GM12873 (cell line): Measurements from ENCODE around the gene UNCX.

ENCODE experiments used
- TF ChIP-seq, protein P1 (sequence below): IDR thresholded peaks from 2 replicates; pipeline ENCODE4 v1.5.1; 2012; ENCODE audit warnings: low read depth, mild to moderate bottlenecking, moderate library complexity, low read length, control low read depth; ENCODE audit not compliant: insufficient read depth; ENCODE audit errors: missing control alignments

The UNCX gene

GRCh38 chr7:1245524-1246050, 12.9 kb downstream of the UNCX start:
- TF ChIP-seq, protein P1, sequence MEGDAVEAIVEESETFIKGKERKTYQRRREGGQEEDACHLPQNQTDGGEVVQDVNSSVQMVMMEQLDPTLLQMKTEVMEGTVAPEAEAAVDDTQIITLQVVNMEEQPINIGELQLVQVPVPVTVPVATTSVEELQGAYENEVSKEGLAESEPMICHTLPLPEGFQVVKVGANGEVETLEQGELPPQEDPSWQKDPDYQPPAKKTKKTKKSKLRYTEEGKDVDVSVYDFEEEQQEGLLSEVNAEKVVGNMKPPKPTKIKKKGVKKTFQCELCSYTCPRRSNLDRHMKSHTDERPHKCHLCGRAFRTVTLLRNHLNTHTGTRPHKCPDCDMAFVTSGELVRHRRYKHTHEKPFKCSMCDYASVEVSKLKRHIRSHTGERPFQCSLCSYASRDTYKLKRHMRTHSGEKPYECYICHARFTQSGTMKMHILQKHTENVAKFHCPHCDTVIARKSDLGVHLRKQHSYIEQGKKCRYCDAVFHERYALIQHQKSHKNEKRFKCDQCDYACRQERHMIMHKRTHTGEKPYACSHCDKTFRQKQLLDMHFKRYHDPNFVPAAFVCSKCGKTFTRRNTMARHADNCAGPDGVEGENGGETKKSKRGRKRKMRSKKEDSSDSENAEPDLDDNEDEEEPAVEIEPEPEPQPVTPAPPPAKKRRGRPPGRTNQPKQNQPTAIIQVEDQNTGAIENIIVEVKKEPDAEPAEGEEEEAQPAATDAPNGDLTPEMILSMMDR = no peak

- TF ChIP-seq, protein P1 = no peak
These were observed 13.6 kb downstream of the UNCX start for GRCh38 chr7:1246160-1246870.

DNA sequence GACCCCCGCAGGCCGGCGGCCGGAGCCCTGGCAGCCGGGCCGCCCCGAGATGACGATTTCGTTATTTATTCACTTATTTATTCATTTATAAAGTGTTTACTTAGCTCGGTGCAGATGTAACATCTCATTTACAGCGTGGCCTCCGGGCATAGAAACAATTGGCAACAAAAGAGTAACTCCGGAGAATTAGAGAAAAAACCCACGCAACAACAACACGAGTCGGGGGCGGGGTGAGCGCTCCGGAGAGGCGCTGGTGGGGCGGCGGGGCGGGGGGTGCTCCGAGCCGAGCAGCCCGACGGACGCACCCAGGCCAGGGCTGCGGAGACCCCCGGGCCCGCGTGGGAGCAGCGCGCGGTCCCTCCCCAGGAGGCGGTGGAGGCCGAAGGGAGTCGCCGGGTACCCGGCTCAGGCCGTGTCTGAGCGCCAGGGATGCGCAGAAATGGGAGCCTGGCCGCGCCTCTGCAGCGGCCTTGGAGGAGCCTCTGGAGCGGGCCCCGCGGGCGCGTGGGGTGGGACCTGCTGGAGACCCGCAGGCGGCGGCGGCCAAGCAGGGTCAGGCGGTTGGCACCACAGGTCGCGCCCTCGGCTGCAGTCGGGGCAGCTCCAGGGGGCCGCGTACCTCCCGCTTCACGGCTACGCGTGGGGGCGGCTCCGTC, 14.3 kb downstream of the UNCX start:
- TF ChIP-seq, protein P1 = no peak

GRCh38 chr7:1247527-1248041, 14.9 kb downstream of the UNCX start:
- TF ChIP-seq, protein P1 = no peak

GRCh38 chr7:1248143-1248915, 15.7 kb downstream of the UNCX start:
- TF ChIP-seq, protein P1 = no peak

DNA sequence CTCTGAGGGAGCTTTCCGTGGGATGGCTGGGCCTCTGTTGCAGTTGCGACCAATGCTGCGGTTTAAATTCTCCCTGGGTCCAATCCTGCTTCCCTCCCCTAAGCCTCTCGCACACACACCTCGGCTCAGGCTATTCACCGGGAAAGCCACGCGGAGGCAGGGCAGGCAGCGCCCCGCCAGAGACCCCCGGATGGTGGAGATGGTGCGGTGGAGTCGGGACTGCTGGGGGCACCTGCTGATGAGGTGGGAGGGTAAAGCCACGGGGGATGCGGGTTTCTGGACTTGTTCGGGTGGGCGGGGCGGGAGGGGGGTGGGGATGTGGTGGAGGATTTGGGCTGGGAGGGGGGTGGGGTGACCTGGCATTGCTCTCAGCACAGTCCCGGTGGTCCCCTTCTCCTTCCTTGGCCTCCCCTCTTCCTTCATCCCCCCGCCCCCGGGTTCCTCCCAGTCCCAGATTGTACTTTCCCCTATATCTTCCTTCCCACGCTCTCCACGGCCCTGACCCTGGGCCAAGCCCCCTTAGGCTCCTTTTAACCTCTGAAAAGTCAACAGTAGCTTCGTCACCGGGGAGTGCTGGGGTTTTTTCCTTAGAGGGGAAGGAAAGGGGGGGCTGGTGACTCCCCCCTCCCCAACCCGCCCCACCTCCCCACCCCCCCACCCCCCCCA, 16.4 kb downstream of the UNCX start:
- TF ChIP-seq, protein P1 = no peak

- TF ChIP-seq, protein P1 = no peak
These were observed 17.1 kb downstream of the UNCX start for GRCh38 chr7:1249731-1250130.
